ENCODE results near the gene MZB1. TPM values are rescaled to one million over a fixed set of nuclear protein-coding genes. Genes with fewer than 3 reads are reported as not detected.

MZB1 gene
- total and polyA plus RNA-seq, 2 of the 8 experiments (the other 6 are each of a cell fraction or from before 2014, with no cell fraction given): 0.39 to 0.47 TPM

DNA sequence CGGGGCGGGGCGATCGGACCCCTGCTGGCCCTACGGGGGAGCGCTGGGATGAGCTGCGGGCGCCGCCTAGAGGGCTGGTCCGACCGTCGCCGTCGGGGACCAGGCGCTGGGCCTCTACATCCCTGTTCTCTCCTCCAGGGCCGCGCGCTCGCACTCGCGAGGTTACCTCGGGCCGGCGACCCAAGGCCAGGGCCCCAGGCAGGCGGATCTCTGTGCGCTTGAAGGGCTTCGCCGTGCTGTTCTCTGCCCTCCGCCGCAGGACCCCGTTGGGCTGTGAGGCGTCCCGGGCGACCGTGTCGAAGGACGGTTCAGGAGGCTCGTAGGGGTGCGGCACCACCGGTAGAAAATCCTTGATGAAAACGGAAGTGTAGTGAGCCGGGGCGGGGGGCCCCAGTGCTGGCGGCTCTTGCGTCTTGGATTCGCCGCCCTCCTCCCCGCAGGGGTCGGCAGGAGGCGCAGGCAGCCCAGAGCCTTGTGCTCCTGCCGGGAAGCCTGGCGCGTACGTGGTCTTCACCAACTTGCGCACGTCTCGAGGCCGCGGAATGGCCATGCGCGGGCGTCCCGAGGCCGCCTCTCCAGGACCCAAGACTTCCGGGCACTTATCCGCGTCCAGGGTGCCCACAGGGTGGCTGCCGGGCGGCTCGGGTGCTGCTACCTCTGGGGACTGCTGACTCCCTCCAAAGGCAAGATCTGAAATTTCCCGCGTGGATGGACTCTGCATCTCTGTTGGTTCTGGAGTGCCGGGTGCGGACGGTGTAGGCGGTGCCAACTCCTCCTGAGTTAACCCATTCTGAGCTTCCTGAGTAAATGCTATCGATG is 3.2 kb upstream of the MZB1 start (continued):
- TF ChIP-seq, protein P1, sequence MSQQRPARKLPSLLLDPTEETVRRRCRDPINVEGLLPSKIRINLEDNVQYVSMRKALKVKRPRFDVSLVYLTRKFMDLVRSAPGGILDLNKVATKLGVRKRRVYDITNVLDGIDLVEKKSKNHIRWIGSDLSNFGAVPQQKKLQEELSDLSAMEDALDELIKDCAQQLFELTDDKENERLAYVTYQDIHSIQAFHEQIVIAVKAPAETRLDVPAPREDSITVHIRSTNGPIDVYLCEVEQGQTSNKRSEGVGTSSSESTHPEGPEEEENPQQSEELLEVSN (IDR thresholded peaks at IDR 0.05): peak; percentile 75
- peak; percentile 46 for TF ChIP-seq TAF7 (optimal IDR thresholded peaks at IDR 0.05; ENCODE audit: borderline replicate concordance, low read depth, low read length)
- TF ChIP-seq, protein P2, sequence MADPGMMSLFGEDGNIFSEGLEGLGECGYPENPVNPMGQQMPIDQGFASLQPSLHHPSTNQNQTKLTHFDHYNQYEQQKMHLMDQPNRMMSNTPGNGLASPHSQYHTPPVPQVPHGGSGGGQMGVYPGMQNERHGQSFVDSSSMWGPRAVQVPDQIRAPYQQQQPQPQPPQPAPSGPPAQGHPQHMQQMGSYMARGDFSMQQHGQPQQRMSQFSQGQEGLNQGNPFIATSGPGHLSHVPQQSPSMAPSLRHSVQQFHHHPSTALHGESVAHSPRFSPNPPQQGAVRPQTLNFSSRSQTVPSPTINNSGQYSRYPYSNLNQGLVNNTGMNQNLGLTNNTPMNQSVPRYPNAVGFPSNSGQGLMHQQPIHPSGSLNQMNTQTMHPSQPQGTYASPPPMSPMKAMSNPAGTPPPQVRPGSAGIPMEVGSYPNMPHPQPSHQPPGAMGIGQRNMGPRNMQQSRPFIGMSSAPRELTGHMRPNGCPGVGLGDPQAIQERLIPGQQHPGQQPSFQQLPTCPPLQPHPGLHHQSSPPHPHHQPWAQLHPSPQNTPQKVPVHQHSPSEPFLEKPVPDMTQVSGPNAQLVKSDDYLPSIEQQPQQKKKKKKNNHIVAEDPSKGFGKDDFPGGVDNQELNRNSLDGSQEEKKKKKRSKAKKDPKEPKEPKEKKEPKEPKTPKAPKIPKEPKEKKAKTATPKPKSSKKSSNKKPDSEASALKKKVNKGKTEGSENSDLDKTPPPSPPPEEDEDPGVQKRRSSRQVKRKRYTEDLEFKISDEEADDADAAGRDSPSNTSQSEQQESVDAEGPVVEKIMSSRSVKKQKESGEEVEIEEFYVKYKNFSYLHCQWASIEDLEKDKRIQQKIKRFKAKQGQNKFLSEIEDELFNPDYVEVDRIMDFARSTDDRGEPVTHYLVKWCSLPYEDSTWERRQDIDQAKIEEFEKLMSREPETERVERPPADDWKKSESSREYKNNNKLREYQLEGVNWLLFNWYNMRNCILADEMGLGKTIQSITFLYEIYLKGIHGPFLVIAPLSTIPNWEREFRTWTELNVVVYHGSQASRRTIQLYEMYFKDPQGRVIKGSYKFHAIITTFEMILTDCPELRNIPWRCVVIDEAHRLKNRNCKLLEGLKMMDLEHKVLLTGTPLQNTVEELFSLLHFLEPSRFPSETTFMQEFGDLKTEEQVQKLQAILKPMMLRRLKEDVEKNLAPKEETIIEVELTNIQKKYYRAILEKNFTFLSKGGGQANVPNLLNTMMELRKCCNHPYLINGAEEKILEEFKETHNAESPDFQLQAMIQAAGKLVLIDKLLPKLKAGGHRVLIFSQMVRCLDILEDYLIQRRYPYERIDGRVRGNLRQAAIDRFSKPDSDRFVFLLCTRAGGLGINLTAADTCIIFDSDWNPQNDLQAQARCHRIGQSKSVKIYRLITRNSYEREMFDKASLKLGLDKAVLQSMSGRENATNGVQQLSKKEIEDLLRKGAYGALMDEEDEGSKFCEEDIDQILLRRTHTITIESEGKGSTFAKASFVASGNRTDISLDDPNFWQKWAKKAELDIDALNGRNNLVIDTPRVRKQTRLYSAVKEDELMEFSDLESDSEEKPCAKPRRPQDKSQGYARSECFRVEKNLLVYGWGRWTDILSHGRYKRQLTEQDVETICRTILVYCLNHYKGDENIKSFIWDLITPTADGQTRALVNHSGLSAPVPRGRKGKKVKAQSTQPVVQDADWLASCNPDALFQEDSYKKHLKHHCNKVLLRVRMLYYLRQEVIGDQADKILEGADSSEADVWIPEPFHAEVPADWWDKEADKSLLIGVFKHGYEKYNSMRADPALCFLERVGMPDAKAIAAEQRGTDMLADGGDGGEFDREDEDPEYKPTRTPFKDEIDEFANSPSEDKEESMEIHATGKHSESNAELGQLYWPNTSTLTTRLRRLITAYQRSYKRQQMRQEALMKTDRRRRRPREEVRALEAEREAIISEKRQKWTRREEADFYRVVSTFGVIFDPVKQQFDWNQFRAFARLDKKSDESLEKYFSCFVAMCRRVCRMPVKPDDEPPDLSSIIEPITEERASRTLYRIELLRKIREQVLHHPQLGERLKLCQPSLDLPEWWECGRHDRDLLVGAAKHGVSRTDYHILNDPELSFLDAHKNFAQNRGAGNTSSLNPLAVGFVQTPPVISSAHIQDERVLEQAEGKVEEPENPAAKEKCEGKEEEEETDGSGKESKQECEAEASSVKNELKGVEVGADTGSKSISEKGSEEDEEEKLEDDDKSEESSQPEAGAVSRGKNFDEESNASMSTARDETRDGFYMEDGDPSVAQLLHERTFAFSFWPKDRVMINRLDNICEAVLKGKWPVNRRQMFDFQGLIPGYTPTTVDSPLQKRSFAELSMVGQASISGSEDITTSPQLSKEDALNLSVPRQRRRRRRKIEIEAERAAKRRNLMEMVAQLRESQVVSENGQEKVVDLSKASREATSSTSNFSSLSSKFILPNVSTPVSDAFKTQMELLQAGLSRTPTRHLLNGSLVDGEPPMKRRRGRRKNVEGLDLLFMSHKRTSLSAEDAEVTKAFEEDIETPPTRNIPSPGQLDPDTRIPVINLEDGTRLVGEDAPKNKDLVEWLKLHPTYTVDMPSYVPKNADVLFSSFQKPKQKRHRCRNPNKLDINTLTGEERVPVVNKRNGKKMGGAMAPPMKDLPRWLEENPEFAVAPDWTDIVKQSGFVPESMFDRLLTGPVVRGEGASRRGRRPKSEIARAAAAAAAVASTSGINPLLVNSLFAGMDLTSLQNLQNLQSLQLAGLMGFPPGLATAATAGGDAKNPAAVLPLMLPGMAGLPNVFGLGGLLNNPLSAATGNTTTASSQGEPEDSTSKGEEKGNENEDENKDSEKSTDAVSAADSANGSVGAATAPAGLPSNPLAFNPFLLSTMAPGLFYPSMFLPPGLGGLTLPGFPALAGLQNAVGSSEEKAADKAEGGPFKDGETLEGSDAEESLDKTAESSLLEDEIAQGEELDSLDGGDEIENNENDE (IDR thresholded peaks at IDR 0.05; ENCODE audit: insufficient replicate concordance, low read length): no peak
- peak in 1 of 2 experiments; percentile 52; a peak in 2 of 3 replicates for TF ChIP-seq POLR2A (IDR thresholded peaks at IDR 0.05; ENCODE audit: control extremely low read depth in 1 of 2, low read depth in 2 of 2, low read length in 2 of 2)
- peak; percentile 68 for TF ChIP-seq CHD2 (IDR thresholded peaks at IDR 0.05; ENCODE audit: low read length)
- TF ChIP-seq, protein P3, sequence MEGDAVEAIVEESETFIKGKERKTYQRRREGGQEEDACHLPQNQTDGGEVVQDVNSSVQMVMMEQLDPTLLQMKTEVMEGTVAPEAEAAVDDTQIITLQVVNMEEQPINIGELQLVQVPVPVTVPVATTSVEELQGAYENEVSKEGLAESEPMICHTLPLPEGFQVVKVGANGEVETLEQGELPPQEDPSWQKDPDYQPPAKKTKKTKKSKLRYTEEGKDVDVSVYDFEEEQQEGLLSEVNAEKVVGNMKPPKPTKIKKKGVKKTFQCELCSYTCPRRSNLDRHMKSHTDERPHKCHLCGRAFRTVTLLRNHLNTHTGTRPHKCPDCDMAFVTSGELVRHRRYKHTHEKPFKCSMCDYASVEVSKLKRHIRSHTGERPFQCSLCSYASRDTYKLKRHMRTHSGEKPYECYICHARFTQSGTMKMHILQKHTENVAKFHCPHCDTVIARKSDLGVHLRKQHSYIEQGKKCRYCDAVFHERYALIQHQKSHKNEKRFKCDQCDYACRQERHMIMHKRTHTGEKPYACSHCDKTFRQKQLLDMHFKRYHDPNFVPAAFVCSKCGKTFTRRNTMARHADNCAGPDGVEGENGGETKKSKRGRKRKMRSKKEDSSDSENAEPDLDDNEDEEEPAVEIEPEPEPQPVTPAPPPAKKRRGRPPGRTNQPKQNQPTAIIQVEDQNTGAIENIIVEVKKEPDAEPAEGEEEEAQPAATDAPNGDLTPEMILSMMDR (IDR thresholded peaks at IDR 0.05; ENCODE audit: control extremely low read depth in 1 of 3, insufficient read depth in 1 of 3, low read depth in 1 of 3, low read length in 3 of 3): peak in 2 of 3 experiments; percentile 74 to 92; a peak in 3 of 4 replicates
